BLaER1 (cell line): ENCODE data around the gene GPATCH1.
A peak's percentile ranks its signal among the peaks of the same experiment; 100 is the strongest.

Experiments used
- H3K27ac ChIP-seq: shearing (Covaris generic); formaldehyde crosslinking; 2 replicates; pipeline ENCODE4 v1.8.1; 2022
- H3K27me3 ChIP-seq: shearing (Covaris generic); formaldehyde crosslinking; 2 replicates; pipeline ENCODE4 v1.8.1; 2022
- H3K36me3 ChIP-seq: shearing (Covaris generic); formaldehyde crosslinking; 2 replicates; pipeline ENCODE4 v1.8.1; 2022
- H3K4me1 ChIP-seq: shearing (Covaris generic); formaldehyde crosslinking; 2 replicates; pipeline ENCODE4 v1.8.1; 2022
- H3K4me2 ChIP-seq: shearing (Covaris generic); formaldehyde crosslinking; 2 replicates; pipeline ENCODE4 v1.8.1; 2022
- H3K4me3 ChIP-seq: shearing (Covaris generic); formaldehyde crosslinking; 2 replicates; pipeline ENCODE4 v1.8.1; 2022
- H3K9ac ChIP-seq: shearing (Covaris generic); formaldehyde crosslinking; 2 replicates; pipeline ENCODE4 v1.8.1; 2022
- H3K9me3 ChIP-seq: shearing (Covaris generic); formaldehyde crosslinking; 2 replicates; pipeline ENCODE4 v1.8.1; 2022
- H4K20me1 ChIP-seq: shearing (Covaris generic); formaldehyde crosslinking; 2 replicates; pipeline ENCODE4 v1.8.1; 2022
- Cebpa-rat ChIP-seq: shearing (Covaris generic); IDR thresholded peaks from 2 replicates; pipeline ENCODE4 v1.8.1; 2022

Gene GPATCH1

DNA sequence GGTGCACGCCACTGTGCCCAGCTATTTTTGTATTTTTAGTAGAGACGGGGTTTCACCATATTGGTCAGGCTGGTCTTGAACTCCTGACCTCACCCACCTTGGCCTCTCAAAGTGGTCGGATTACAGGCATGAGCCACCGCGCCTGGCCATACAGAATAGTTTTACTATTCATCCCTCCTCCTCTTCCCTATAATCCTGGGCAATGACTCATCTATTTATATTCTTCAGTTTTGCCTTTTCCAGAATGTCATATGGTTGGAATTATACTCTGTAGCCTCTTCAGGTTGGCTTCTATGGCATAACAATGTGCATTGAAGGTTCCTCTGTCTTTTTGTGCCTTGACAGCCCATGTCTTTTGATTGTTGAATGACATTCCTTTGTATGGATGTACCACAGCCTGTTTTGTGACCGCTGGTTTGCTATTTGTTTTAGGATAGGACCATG is 91.0 kb downstream of the GPATCH1 start:
- Histone ChIP-seq H3K9ac (no peak overlapping the region), H3K4me3 (no peak overlapping the region), H3K4me1 (peaks cover 52% of the 10 kb centered on the region), H3K27ac (no peak overlapping the region), H3K4me2 (peak overlapping the region; percentile 65), H3K27me3 (no peaks in the 10 kb centered on the region), H4K20me1 (no peaks in the 10 kb centered on the region), H3K36me3 (no peaks in the 10 kb centered on the region), H3K9me3 (peaks cover 33% of the 10 kb centered on the region)
- TF ChIP-seq Cebpa-rat, result no peak

DNA sequence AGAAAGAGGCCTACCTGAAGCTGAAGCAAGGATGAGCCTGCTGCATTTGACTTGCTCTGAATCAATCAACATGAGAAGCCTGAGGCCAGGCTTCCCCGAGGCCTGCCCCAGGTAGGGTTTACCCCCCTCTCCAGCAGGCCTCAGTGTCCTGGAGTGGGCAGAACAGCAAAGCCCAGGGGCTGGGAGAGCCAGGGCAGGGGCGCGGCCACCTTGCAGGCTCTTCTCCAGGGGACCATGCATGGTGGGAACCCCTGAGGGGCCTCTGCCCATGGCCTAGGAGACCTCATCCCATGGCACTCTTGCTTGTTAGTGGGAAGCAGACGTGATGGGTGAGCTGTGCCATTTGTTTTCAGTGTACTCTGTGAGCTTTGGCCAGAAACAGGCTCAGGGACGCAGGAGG is 93.2 kb downstream of the GPATCH1 start:
- no peak for TF ChIP-seq Cebpa-rat
- no peak overlapping the region for H3K27ac ChIP-seq
- no peak overlapping the region for H3K9ac ChIP-seq
- H3K36me3 ChIP-seq, result no peaks in the 10 kb centered on the region
- H3K4me2 ChIP-seq, result peak overlapping the region; percentile 65
- H3K4me3 ChIP-seq, result no peak overlapping the region
- H3K9me3 ChIP-seq, result peaks cover 10% of the 10 kb centered on the region
- H3K27me3 ChIP-seq, result no peaks in the 10 kb centered on the region
- no peaks in the 10 kb centered on the region for H4K20me1 ChIP-seq
- peaks cover 70% of the 10 kb centered on the region for H3K4me1 ChIP-seq

DNA sequence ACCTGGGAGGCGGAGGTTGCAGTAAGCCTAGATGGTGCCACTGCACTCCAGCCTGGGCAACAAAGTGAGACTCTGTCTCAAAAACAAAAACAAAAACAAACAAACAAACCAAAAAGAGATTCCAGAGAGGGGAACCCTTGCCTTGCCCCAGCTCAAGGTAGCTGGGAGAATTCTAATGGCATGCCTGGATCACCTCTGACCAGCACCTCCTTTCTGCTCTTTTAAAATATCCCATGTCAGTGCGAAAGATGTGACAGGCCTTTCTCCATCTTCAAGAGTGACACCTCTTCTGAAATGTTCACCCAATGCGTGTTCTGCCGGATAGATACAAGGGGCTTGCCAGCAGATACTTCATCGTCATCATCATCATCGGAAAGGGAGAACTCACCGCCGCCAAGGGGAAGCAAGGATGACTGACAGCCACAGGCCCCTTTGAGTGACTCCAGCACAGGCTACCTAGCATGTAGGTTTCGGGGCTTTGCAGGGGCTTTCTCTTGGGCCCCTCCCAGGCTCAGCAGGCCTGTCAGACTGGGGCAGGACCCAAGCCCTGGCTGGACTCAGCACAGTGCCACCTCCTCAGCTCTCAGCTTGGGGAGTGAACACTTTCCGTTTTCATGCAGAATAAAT is 94.3 kb downstream of the GPATCH1 start:
- Histone ChIP-seq H3K4me3 (peak overlapping the region; percentile 78), H4K20me1 (no peaks in the 10 kb centered on the region), H3K9me3 (peaks cover under 1% of the 10 kb centered on the region; the same call in 1 of the 2 replicates), H3K9ac (peak overlapping the region; percentile 94; the same call in 1 of the 2 replicates), H3K27me3 (no peaks in the 10 kb centered on the region), H3K27ac (no peak overlapping the region), H3K36me3 (no peaks in the 10 kb centered on the region), H3K4me2 (peak overlapping the region; percentile 90), H3K4me1 (peaks cover 70% of the 10 kb centered on the region)
- TF ChIP-seq Cebpa-rat, result no peak

DNA sequence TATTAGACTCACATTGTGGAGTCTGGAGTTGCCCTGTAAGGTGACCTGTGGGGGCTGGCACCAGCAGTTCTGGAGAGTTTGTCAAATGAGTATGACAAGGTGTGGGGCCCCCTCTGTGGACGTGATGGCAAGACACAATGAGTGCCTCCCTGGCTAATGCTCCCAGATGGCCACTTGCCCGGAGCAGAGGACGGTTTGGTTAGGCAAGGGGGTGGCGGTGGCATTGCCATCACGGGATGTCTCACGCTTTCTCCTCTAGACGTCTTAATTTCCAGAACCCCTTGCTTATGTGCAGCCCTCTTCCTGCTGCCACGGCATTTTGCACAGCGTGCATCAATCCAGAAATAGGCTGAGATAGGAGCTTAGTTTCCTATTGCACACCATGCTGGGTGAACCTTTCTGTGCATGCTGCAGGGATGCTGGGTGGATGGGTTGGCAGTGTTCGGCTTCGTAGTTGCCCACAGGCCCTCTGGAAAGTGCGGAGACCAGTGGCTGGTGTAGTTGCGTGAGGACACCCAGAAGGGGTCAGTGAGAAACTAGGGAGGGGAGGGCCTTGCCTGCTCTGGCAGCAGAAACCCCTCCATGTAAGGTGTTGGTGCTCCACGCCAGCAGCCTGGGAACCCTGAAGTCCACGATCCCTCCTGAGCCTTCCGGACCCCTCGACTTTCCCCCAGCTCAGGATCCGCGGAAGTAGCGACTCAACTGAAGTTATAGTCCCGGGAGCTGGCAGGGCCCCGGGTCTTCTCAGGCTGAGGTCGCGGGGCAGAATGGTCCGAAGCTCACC is 95.1 kb downstream of the GPATCH1 start:
- Histone ChIP-seq H3K9ac (peak overlapping the region; percentile 94), H3K27me3 (no peaks in the 10 kb centered on the region), H4K20me1 (no peaks in the 10 kb centered on the region), H3K27ac (peak overlapping the region; percentile 91), H3K4me2 (peak overlapping the region; percentile 90), H3K4me1 (peaks cover 68% of the 10 kb centered on the region), H3K4me3 (peak overlapping the region; percentile 78), H3K36me3 (no peaks in the 10 kb centered on the region), H3K9me3 (no peaks in the 10 kb centered on the region)
- TF ChIP-seq Cebpa-rat, result no peak

DNA sequence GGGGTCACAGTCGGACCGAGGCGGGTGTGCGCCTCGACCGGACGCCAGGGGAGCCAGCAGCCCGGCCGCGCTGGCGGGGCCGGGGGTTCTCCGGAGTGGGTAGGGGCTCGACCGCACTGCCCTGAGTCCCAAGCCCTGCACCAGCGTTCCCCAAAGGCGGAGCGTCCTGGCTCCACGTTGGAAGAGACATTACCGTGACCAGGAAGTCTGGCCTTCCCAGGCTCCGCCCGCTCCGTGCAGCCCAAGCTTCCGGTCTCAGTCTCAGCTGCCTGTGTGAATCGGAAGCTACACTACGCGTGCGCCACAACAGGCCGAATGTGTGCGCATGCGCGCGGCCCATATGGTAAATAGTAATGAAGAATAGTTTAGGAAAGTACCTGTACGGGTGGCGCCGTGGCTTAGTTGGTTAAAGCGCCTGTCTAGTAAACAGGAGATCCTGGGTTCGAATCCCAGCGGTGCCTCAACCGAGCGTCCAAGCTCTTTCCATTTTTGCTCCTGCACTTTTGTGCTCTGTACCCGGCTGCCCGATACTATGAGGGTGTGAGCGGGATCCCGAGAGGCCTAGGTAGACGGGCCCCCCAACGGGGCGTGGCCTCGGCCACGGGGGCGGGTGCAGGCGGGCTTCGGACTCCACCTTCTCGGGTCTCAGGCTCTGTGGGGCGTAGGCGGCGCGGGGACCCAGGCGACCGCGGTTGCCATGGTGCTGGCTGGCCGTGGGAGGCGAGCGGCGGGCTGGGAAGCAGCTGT is 95.9 kb downstream of the GPATCH1 start:
- Histone ChIP-seq H3K4me2 (peak overlapping the region; percentile 90), H3K27ac (peak overlapping the region; percentile 91), H3K36me3 (no peaks in the 10 kb centered on the region), H3K27me3 (no peaks in the 10 kb centered on the region), H3K9ac (peak overlapping the region; percentile 94), H3K4me1 (peaks cover 66% of the 10 kb centered on the region), H3K9me3 (no peaks in the 10 kb centered on the region), H4K20me1 (no peaks in the 10 kb centered on the region), H3K4me3 (peak overlapping the region; percentile 78)
- TF ChIP-seq Cebpa-rat, result no peak

DNA sequence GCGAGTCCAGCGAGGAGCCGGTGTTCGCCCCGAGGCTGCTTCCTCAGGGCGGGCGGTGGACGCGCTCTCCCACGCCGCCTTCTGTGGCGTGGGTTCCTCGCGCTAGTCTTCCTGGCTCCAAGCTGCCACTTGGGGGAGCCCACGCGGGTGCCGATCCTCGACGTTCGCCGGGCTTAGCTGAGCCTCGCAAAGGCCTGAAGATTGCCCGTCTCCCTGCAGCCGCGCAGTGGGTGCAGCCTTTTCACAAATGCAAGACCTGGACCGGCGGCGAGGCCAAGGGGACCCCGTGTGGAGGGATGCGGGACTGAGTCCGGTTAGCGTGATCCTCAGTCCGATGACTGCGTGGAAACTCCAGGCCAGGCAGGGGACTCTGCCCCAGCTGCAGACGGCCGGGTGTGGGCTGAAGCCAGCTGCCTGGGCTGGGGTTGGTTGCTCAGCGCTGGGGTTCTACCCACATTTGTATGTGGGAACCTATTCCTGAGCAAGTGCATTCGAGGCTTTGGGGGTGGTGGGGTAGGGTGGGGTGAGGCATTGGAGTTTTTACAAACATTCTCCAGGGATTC is 96.5 kb downstream of the GPATCH1 start:
- no peaks in the 10 kb centered on the region for H3K36me3 ChIP-seq
- no peak for TF ChIP-seq Cebpa-rat
- H3K4me1 ChIP-seq, result peaks cover 64% of the 10 kb centered on the region
- H3K27me3 ChIP-seq, result no peaks in the 10 kb centered on the region
- H3K4me3 ChIP-seq, result peak overlapping the region; percentile 78
- H3K9me3 ChIP-seq, result no peaks in the 10 kb centered on the region
- H3K4me2 ChIP-seq, result peak overlapping the region; percentile 90
- H3K27ac ChIP-seq, result peak overlapping the region; percentile 62
- H4K20me1 ChIP-seq, result no peaks in the 10 kb centered on the region
- H3K9ac ChIP-seq, result peak overlapping the region; percentile 66
